Measurements from ENCODE around the gene EEF2K.

EEF2K gene

DNA sequence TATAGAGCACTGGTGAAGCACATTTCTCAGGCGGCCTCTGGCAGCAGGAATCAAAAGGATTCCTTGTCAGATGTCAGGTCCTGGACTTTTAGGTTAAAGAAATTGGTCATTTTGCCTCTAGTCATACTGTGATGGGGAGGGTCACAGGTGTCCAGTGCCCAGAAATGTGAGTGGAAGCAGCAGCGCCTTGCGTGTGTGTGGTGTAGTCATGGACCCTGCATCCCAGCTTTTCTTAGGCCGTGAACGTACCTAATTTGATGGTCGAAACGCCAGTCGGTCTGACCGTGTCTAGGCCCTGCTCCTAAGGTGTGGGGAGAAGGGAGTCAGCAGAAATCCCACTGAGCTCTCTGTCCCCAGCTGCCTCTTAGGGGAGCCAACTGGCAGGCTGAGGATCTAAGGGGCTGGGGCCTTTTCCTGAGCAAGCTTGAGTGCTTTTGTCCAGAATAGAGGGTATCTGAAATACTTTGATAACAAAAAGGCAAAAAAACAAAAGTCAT lies 123.2 kb downstream of the EEF2K start:
- Histone ChIP-seq H3K4me1 (ENCODE audit: control insufficient read depth, low read length) (no peaks in the 10 kb centered on the region), H3K4me2 (ENCODE audit: low read length) (no peak overlapping the region), H3K9me2 (replicated peaks; ENCODE audit: control insufficient read depth, low read length) (no peaks in the 10 kb centered on the region), H3K27ac (ENCODE audit: low read depth, low read length) (no peak overlapping the region), H3K36me3 (ENCODE audit: control insufficient read depth, low read length) (peaks cover 94% of the 10 kb centered on the region), H3K79me2 (ENCODE audit: control insufficient read depth, low read length) (no peaks in the 10 kb centered on the region), H3F3A (ENCODE audit: control insufficient read depth, insufficient read depth) (no peaks in the 10 kb centered on the region), H4K20me1 (ENCODE audit: control insufficient read depth, insufficient read depth, low read depth, low read length) (no peaks in the 10 kb centered on the region), H3K9me3 (ENCODE audit: control insufficient read depth, insufficient read depth, low read length) (no peaks in the 10 kb centered on the region), H3K27me3 (ENCODE audit: control insufficient read depth, low read length) (no peaks in the 10 kb centered on the region), H3K4me3 (ENCODE audit: low read length) (no peak overlapping the region)
- no peak for TF ChIP-seq EZH2phosphoT487 (IDR thresholded peaks at IDR 0.05; ENCODE audit: borderline replicate concordance, low read length)
- TF ChIP-seq, protein P1, sequence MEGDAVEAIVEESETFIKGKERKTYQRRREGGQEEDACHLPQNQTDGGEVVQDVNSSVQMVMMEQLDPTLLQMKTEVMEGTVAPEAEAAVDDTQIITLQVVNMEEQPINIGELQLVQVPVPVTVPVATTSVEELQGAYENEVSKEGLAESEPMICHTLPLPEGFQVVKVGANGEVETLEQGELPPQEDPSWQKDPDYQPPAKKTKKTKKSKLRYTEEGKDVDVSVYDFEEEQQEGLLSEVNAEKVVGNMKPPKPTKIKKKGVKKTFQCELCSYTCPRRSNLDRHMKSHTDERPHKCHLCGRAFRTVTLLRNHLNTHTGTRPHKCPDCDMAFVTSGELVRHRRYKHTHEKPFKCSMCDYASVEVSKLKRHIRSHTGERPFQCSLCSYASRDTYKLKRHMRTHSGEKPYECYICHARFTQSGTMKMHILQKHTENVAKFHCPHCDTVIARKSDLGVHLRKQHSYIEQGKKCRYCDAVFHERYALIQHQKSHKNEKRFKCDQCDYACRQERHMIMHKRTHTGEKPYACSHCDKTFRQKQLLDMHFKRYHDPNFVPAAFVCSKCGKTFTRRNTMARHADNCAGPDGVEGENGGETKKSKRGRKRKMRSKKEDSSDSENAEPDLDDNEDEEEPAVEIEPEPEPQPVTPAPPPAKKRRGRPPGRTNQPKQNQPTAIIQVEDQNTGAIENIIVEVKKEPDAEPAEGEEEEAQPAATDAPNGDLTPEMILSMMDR (IDR thresholded peaks at IDR 0.05; ENCODE audit: low read depth, low read length, poor library complexity, severe bottlenecking), result no peak

GRCh38 chr16:22330326-22330725 lies 124.2 kb downstream of the EEF2K start:
- Histone ChIP-seq H3F3A (ENCODE audit: control insufficient read depth, insufficient read depth) (no peaks in the 10 kb centered on the region), H4K20me1 (ENCODE audit: control insufficient read depth, insufficient read depth, low read depth, low read length) (no peaks in the 10 kb centered on the region), H3K9me2 (replicated peaks; ENCODE audit: control insufficient read depth, low read length) (no peaks in the 10 kb centered on the region), H3K4me2 (ENCODE audit: low read length) (no peak overlapping the region), H3K36me3 (ENCODE audit: control insufficient read depth, low read length) (peaks cover 94% of the 10 kb centered on the region), H3K9me3 (ENCODE audit: control insufficient read depth, insufficient read depth, low read length) (no peaks in the 10 kb centered on the region), H3K27ac (ENCODE audit: low read depth, low read length) (no peak overlapping the region), H3K27me3 (ENCODE audit: control insufficient read depth, low read length) (no peaks in the 10 kb centered on the region), H3K4me1 (ENCODE audit: control insufficient read depth, low read length) (no peaks in the 10 kb centered on the region), H3K4me3 (ENCODE audit: low read length) (no peak overlapping the region), H3K79me2 (ENCODE audit: control insufficient read depth, low read length) (no peaks in the 10 kb centered on the region)
- TF ChIP-seq, protein P1 (IDR thresholded peaks at IDR 0.05; ENCODE audit: low read depth, low read length, poor library complexity, severe bottlenecking), result no peak
- no peak for TF ChIP-seq EZH2phosphoT487 (IDR thresholded peaks at IDR 0.05; ENCODE audit: borderline replicate concordance, low read length)

- Histone ChIP-seq H4K20me1 (ENCODE audit: control insufficient read depth, insufficient read depth, low read depth, low read length) (peaks cover 3% of the 10 kb centered on the region; the same call in 1 of the 2 replicates), H3K4me2 (ENCODE audit: low read length) (no peak overlapping the region), H3K9me2 (replicated peaks; ENCODE audit: control insufficient read depth, low read length) (no peaks in the 10 kb centered on the region), H3K4me1 (ENCODE audit: control insufficient read depth, low read length) (no peaks in the 10 kb centered on the region), H3K9me3 (ENCODE audit: control insufficient read depth, insufficient read depth, low read length) (peaks cover 18% of the 10 kb centered on the region), H3F3A (ENCODE audit: control insufficient read depth, insufficient read depth) (peaks cover 9% of the 10 kb centered on the region; the same call in 1 of the 2 replicates), H3K36me3 (ENCODE audit: control insufficient read depth, low read length) (peaks cover 81% of the 10 kb centered on the region), H3K79me2 (ENCODE audit: control insufficient read depth, low read length) (no peaks in the 10 kb centered on the region), H3K27ac (ENCODE audit: low read depth, low read length) (no peak overlapping the region), H3K27me3 (ENCODE audit: control insufficient read depth, low read length) (no peaks in the 10 kb centered on the region), H3K4me3 (ENCODE audit: low read length) (no peak overlapping the region)
- TF ChIP-seq EZH2phosphoT487 (IDR thresholded peaks at IDR 0.05; ENCODE audit: borderline replicate concordance, low read length), result no peak
- TF ChIP-seq, protein P1 (IDR thresholded peaks at IDR 0.05; ENCODE audit: low read depth, low read length, poor library complexity, severe bottlenecking), result no peak
Observed at GRCh38 chr16:22333457-22333994, 127.4 kb downstream of the EEF2K start.

All from DOHH2 (cell line).